DND-41 (cell line): Measurements from ENCODE around the gene SCRN1.

Source experiments
- EZH2 ChIP-seq: IDR thresholded peaks from 3 replicates; pipeline ENCODE4 v1.6.1; 2012; ENCODE audit warnings: borderline replicate concordance, low read depth, mild to moderate bottlenecking, moderate library complexity, low read length, inconsistent platforms; ENCODE audit not compliant: severe bottlenecking
- TF ChIP-seq, protein P1 (sequence below): IDR thresholded peaks from 2 replicates; pipeline ENCODE4 v1.5.1; 2012; ENCODE audit warnings: borderline replicate concordance, low read length, moderate library complexity, mild to moderate bottlenecking; ENCODE audit not compliant: poor library complexity, severe bottlenecking; ENCODE audit errors: extremely low read depth

DNA sequence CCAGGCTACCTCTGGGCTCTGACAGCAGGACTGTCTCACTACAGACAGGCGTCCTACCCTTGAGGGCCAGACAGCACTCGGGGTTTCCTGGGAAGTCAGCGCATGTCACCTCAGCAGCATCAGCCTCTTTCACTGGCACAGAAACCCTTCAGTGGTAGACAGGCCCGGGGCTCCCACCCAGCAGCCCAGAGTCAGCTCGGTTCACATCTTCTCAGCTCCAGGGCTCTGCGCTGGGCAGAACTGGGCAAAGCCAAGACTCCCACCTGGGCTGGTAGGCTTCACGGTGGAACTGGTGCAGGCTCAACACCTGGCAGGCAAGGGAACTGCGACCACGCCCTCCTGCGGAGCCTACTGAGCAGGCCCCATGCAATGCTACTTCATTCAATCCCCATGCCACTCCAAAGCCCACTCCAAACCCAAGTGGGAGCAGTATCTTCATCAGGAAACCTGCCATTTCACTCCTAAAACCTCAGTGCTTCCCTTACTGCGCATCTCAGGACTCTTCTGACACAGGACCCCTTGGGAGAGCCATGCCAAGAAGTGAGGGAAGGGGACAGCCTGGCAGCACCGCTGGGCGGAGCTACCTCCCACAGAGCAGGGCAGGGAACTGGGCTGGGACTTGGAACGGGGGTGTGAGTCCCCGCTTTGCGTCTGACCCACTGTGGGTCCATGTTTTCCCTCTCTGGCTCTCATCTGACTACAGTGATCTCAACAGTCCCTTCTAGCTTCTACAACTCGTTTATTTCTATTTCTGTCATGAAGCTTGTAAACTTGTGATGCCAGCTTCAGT is 60.4 kb downstream of the SCRN1 start:
- TF ChIP-seq EZH2, result no peak
- TF ChIP-seq, protein P1, sequence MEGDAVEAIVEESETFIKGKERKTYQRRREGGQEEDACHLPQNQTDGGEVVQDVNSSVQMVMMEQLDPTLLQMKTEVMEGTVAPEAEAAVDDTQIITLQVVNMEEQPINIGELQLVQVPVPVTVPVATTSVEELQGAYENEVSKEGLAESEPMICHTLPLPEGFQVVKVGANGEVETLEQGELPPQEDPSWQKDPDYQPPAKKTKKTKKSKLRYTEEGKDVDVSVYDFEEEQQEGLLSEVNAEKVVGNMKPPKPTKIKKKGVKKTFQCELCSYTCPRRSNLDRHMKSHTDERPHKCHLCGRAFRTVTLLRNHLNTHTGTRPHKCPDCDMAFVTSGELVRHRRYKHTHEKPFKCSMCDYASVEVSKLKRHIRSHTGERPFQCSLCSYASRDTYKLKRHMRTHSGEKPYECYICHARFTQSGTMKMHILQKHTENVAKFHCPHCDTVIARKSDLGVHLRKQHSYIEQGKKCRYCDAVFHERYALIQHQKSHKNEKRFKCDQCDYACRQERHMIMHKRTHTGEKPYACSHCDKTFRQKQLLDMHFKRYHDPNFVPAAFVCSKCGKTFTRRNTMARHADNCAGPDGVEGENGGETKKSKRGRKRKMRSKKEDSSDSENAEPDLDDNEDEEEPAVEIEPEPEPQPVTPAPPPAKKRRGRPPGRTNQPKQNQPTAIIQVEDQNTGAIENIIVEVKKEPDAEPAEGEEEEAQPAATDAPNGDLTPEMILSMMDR, result no peak
